ENCODE measurements around the gene LUC7L2. TPM values are rescaled to one million over a fixed set of nuclear protein-coding genes. Genes with fewer than 3 reads are reported as not detected.
"Not testable (repeated sequence)": the region's sequence is repeated elsewhere in the genome, so short reads cannot be mapped to it uniquely, and the experiment has no call there.

The LUC7L2 gene
- total RNA-seq, 2 donors from 2014 or later, result 74.9 to 77.5 TPM

DNA sequence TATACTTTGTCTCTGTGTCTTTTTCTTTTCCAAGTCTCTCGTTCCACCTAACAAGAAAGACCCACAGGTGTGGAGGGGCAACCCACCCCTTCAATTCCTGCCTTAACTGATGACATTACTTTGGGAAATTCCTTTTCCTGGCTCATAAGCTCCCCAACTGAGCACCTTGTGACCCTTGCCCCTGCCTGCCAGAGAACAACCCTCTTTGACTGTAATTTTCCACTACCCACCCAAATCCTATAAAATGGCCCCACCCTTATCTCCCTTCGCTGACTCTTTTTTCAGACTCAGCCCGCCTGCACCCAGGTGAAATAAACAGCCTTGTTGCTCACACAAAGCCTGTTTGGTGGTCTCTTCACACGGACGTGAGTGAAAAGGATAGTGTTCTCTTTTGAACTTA lies 108.6 kb downstream of the LUC7L2 start:
- DNase-seq (ENCODE audit: low spot score); intact Hi-C loops (cut with DNase I): not testable (repeated sequence)

DNA sequence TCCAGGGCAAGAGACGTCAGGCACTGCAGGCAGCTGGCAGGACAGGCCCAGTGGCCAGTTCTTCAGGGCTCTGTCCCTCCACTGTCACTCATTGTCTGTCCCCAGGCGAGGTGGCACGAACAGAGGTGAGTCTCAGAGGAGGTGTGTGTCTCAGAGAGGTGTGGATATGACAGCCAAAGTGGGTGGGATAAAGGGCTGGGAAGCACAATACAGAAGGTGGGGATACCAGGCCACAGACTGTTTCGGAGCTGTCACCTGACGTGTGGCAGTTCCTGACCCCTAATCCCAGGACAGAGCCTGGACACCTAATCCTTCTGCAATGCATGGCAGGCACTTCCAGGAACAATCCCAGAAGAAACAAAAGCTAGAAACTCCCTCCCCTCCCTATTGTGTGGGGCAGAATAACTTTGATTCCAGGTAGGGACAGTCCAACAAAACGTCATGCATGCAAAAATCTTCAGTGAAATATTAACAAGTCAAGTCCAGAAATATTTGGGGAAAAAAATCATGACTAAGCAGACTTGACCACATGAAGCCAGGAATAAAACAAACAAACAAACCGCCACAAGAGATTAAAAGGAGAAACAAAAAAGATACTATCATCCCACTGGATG lies 112.2 kb downstream of the LUC7L2 start:
- DNase-seq (ENCODE audit: low spot score), result no peak
- intact Hi-C loops (cut with DNase I), result no loop called here

Other genes with a start within 250 kb of the LUC7L2 start
- 10 to 100 TPM; 18.8 to 19.3 TPM for gene UBN2, start 128.7 kb upstream of the LUC7L2 start, total RNA-seq
- gene FMC1, start 18.6 kb upstream of the LUC7L2 start, total RNA-seq, result 10 to 100 TPM in 1 of 2 donors, 1 to 10 TPM in 1; 7.9 to 12.8 TPM
- not detected for gene KLRG2, start 123.8 kb downstream of the LUC7L2 start, total RNA-seq
- gene CLEC2L, start 163.8 kb downstream of the LUC7L2 start, total RNA-seq, result under 1 TPM in 1 of 2 donors, not detected in 1; 0.57 TPM